Gastrocnemius medialis (tissue), 4 donors: ENCODE results near the gene PRKCA. TPM values are rescaled to one million over a fixed set of nuclear protein-coding genes. Genes with fewer than 3 reads are reported as not detected.
"Not testable (repeated sequence)": the region's sequence is repeated elsewhere in the genome, so short reads cannot be mapped to it uniquely, and the experiment has no call there.

ENCODE experiments used
- ATAC-seq, 2 donors: fragments of 150-250 bp; one replicate each; pipeline ENCODE4 v1.9.1; 2016
- DNase-seq, 2 donors: peaks; one replicate each; pipeline ENCODE4 v3.0.0-alpha.2; 2019
- H3K27ac ChIP-seq, 4 donors: fragments of 200-600 bp; sonication (generic); 1 replicate in 1 of 4; 2 replicates in 3 of 4; pipeline ENCODE4 v1.5.1; 2016 to 2018; ENCODE audit warnings: mild to moderate bottlenecking in 2 of 4, moderate library complexity in 1 of 4
- H3K27me3 ChIP-seq, 3 donors: fragments of 200-600 bp; sonication (generic) in 2 of 3; 1 replicate in 1 of 3; 2 replicates in 2 of 3; pipeline versions ENCODE4 v1.5.1 to v1.6.0; 2016 to 2019; ENCODE audit warnings: mild to moderate bottlenecking in 1 of 3, moderate library complexity in 1 of 3
- H3K36me3 ChIP-seq, 2 donors: fragments of 200-600 bp; sonication (generic) in 1 of 2; one replicate each; pipeline ENCODE4 v1.5.1; 2017 to 2018
- H3K4me1 ChIP-seq, 2 donors: fragments of 200-600 bp; sonication (generic) in 1 of 2; one replicate each; pipeline ENCODE4 v1.5.1; 2016 to 2017; ENCODE audit warnings: mild to moderate bottlenecking in 2 of 2
- H3K4me3 ChIP-seq, 4 donors: fragments of 200-600 bp; sonication (generic) in 3 of 4; 1 replicate in 1 of 4; 2 replicates in 3 of 4; pipeline ENCODE4 v1.5.1; 2016 to 2019; ENCODE audit warnings: mild to moderate bottlenecking in 2 of 4
- H3K9me3 ChIP-seq, 3 donors: fragments of 200-600 bp; sonication (generic) in 2 of 3; 1 replicate in 1 of 3; 2 replicates in 2 of 3; pipeline ENCODE4 v1.5.1; 2016 to 2019
- POLR2A ChIP-seq, 2 donors: fragments of 450-650 bp; IDR thresholded peaks; one replicate each; pipeline ENCODE4 v1.6.1; 2017; ENCODE audit warnings: antibody characterized with exemption in 2 of 2, mild to moderate bottlenecking in 2 of 2, moderate library complexity in 2 of 2
- in situ Hi-C, 4 donors: fragments of 200-750 bp; cut with MboI; loops; one replicate each; pipeline versions ENCODE4 v1.15.0 to v1.8.0; 2017; ENCODE audit warnings: low sequenced_read_pairs in 4 of 4
- intact Hi-C: fragments of 100-400 bp; cut with DNase I; formaldehyde crosslinking; loops from one replicate; pipeline ENCODE4 v1.15.1; 2023; ENCODE audit warnings: low total_unique reads
- total RNA-seq, 4 donors: library from RNA; depleted of rRNA; stranded (reverse); fragments of >200 nt; gene quantifications; one replicate each; pipeline versions ENCODE4 v1.1.0 to v1.2.3, GENCODE V29; 2016
- TF ChIP-seq, protein P1 (sequence below), 5 experiments: fragments of 450-650 bp in 3 of 5; fragments of 200-600 bp in 2 of 5; sonication (generic) in 2 of 5; IDR thresholded peaks in 4 of 5; conservative IDR thresholded peaks in 1 of 5; 1 replicate in 4 of 5; 2 replicates in 1 of 5; pipeline ENCODE4 v1.5.1; 2016 to 2019; ENCODE audit warnings: antibody characterized with exemption in 5 of 5, mild to moderate bottlenecking in 3 of 5, moderate library complexity in 3 of 5

The PRKCA gene
- total RNA-seq, 4 donors from 2014 or later: 7.6 to 16.8 (median 11.1) TPM

DNA sequence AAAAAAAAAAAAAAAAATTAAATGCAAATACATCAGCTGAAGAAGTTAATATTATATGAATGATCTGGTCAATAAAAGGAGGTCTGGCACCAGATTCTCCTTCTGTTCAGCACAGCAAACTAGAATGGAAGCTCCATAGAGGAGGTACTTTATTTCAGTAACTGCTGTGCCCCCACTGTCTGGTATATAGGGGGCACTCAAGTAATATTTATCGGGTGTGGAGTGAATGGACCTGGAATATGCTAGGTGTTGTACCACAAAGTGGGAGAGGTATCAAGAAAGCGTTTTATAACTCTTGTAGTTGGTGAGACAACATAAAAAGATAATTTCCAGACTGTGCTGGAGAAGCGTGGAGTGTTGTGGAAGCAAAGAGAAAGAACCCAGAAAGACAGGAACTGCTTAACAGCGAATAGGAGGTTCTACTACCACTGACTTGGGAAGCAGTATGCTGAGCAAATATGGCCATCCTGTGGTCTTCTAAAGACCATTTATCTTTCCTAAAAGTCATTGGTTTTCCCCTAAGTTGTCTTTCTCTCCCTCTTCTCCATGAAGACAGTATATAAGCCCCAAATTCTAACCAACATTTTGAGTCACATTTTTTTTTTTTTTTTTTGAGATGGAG is 12.2 kb upstream of the PRKCA start:
- no peak for ATAC-seq
- H3K4me3 ChIP-seq: no peak overlapping the region
- H3K4me1 ChIP-seq: no peaks in the 10 kb centered on the region
- no peaks in the 10 kb centered on the region for H3K27me3 ChIP-seq
- intact Hi-C loops: no loop called here
- H3K27ac ChIP-seq: no peak overlapping the region
- in situ Hi-C loops: no loop called here
- H3K9me3 ChIP-seq: no peaks in the 10 kb centered on the region
- TF ChIP-seq POLR2A (IDR thresholded peaks at IDR 0.05): no peak
- TF ChIP-seq, protein P1, sequence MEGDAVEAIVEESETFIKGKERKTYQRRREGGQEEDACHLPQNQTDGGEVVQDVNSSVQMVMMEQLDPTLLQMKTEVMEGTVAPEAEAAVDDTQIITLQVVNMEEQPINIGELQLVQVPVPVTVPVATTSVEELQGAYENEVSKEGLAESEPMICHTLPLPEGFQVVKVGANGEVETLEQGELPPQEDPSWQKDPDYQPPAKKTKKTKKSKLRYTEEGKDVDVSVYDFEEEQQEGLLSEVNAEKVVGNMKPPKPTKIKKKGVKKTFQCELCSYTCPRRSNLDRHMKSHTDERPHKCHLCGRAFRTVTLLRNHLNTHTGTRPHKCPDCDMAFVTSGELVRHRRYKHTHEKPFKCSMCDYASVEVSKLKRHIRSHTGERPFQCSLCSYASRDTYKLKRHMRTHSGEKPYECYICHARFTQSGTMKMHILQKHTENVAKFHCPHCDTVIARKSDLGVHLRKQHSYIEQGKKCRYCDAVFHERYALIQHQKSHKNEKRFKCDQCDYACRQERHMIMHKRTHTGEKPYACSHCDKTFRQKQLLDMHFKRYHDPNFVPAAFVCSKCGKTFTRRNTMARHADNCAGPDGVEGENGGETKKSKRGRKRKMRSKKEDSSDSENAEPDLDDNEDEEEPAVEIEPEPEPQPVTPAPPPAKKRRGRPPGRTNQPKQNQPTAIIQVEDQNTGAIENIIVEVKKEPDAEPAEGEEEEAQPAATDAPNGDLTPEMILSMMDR (IDR thresholded peaks at IDR 0.05 in 4 of 5, conservative IDR thresholded peaks at IDR 0.05 in 1 of 5): peak in 1 of 5 experiments; percentile 39
- DNase-seq: no peak
- no peaks in the 10 kb centered on the region for H3K36me3 ChIP-seq

DNA sequence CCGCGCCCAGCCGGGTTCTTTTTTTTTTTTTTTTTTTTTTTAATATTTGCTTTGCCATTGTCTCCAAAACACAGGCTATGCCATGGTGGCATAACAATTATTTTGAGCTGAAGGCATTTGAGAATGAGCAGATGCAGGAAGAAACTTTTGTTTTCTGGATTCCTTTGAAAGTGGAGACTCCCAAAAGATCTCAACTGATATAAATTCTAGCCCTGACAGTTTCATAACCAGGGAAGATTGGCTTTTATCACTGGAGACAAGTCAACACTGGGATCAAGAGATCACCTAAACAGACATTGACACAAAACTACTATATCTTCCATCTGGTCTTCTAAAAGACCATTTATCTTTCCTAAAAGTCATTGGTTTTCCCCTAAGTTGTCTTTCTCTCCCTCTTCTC is 10.1 kb upstream of the PRKCA start:
- H3K36me3 ChIP-seq: no peaks in the 10 kb centered on the region
- no peak overlapping the region for H3K27ac ChIP-seq
- TF ChIP-seq POLR2A (IDR thresholded peaks at IDR 0.05): no peak
- TF ChIP-seq, protein P1 (IDR thresholded peaks at IDR 0.05 in 4 of 5, conservative IDR thresholded peaks at IDR 0.05 in 1 of 5): no peak
- ATAC-seq (no peak), DNase-seq (no peak)
- H3K4me3 ChIP-seq: no peak overlapping the region
- no peaks in the 10 kb centered on the region for H3K9me3 ChIP-seq
- no peaks in the 10 kb centered on the region for H3K27me3 ChIP-seq
- intact Hi-C loops: no loop called here
- in situ Hi-C loops: no loop called here
- no peaks in the 10 kb centered on the region for H3K4me1 ChIP-seq

DNA sequence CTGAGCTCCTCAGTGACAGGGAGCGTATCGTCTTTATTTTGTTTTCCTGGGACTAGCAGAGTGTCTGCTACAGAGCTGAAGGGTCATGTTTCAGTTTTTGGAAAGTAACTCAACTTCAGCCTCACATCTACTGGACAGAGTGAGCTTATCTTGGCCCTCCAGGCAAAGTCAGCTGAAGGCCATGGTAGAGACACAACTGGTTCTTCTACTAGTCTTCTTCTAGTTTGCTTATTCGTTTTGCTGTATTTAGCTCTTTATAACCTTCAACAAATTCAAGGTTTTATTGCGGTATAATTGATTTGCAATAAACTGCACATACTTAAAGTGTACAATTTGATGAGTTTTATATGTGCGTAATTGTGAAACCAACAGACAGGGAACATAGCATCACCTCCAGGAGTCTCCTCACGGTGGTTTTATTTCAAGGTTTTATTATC is 6.1 kb upstream of the PRKCA start:
- peaks cover 0 to under 1% of the 10 kb centered on the region in 2 donors for H3K4me1 ChIP-seq
- ATAC-seq (peak in 1 of 2 donors; percentile 39), DNase-seq (no peak)
- no peaks in the 10 kb centered on the region for H3K36me3 ChIP-seq
- no peaks in the 10 kb centered on the region for H3K9me3 ChIP-seq
- no peak overlapping the region for H3K4me3 ChIP-seq
- no peaks in the 10 kb centered on the region for H3K27me3 ChIP-seq
- in situ Hi-C loops: no loop called here
- TF ChIP-seq POLR2A (IDR thresholded peaks at IDR 0.05): no peak
- TF ChIP-seq, protein P1 (IDR thresholded peaks at IDR 0.05 in 4 of 5, conservative IDR thresholded peaks at IDR 0.05 in 1 of 5): no peak
- H3K27ac ChIP-seq: no peak overlapping the region
- intact Hi-C loops: no loop called here

DNA sequence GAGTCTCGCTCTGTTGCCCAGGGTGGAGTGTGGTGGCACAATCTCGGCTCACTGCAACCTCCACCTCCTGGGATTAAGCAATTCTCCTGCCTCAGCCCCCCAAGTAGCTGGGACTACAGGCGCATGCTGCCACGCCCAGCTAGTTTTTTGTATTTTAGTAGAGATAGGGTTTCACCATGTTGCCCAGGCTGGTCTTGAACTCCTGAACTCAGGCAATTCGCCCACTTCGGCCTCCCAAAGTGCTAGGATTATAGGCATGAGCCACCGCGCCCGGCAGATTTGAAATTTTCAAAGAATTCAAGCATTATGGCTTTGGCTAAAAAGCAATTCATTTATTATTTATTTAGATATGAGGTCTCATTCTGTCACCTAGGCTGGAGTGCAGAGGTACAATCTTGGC is 5.0 kb upstream of the PRKCA start:
- intact Hi-C loops, H3K36me3 ChIP-seq, H3K4me3 ChIP-seq, H3K27ac ChIP-seq, H3K9me3 ChIP-seq, DNase-seq, ATAC-seq, H3K4me1 ChIP-seq, in situ Hi-C loops, H3K27me3 ChIP-seq: not testable (repeated sequence)

DNA sequence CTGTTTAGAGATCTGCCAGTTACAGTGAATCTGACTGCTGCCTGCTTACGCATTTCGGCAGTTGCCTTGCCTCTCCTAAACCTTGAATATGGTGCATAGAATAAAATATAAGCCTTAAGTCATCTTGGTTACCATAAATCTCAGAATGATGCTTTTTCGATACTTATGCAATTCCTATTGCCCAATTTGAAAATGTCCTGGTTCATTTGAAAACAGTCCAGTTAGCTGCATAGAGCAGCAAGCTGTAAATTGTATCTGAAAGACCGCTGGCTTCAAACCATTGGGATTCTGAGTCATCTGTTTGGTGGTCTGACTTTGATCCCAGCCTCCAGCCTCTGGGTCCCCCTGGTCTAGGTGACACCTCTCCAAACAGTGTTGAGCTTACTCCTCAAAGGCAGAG is 2.7 kb upstream of the PRKCA start:
- intact Hi-C loops: loop anchor here (5.0 kb wide), 2 partner anchors 223 to 1693 kb away; no protein-coding TSS in a partner anchor
- in situ Hi-C loops: loop anchor here in 1 of 4 donors (10.0 kb wide), 1 partner anchor 65 kb away; no protein-coding TSS in a partner anchor
- TF ChIP-seq POLR2A (IDR thresholded peaks at IDR 0.05): no peak
- TF ChIP-seq, protein P1 (IDR thresholded peaks at IDR 0.05 in 4 of 5, conservative IDR thresholded peaks at IDR 0.05 in 1 of 5): no peak
- Histone ChIP-seq H3K4me3 (no peak overlapping the region), H3K27ac (no peak overlapping the region), H3K9me3 (no peaks in the 10 kb centered on the region), H3K27me3 (no peaks in the 10 kb centered on the region), H3K4me1 (peaks cover 11 to 12% of the 10 kb centered on the region in 2 donors), H3K36me3 (no peaks in the 10 kb centered on the region)
- ATAC-seq (no peak), DNase-seq (no peak)
